Measurements from ENCODE around the gene ADORA2B. TPM values are rescaled to one million over a fixed set of nuclear protein-coding genes. Genes with fewer than 3 reads are reported as not detected.
"Not testable (repeated sequence)": the region's sequence is repeated elsewhere in the genome, so short reads cannot be mapped to it uniquely, and the experiment has no call there.

The ADORA2B gene
- polyA plus RNA-seq, 1 donor = 3.7 TPM

DNA sequence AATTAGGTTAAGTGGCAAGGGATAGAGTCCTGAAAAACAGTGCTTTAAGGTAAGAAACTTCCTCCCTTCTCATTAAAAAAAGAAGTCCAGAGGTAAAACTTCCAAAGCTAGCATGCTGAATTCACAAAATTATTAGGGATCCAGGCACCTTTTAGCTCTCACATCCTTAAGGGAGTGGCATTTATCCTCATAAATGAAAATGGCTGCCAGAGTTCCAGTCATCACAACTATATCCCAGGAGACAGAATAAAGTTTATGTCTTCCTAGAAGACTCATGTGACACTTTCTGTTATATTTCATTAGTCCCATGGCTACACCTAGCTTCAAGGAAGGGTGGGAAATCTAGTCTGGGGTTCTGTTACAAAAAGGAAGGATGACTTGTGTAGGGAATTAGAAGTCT, 23.3 kb upstream of the ADORA2B start:
- no peak for DNase-seq (ENCODE audit: low read depth)

DNA sequence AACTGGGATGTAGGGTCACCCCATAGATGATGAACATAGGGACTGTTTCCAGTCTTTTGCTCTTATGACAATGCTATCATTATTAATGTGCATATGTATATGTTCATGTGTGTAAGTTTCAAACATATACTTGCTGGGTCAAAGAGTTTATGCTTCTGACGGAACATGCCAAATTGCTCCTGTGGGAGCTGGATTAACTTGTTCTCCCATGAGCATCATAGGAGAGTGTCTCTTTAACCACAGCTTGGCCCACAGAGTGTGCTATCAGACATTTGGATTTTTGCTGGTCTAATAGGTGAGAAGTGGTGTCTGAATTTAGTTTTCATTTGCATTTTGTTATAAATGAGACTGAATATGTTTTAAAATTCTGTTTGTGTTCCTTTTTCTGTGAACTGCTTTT, 22.3 kb upstream of the ADORA2B start:
- DNase-seq (ENCODE audit: low read depth) = no peak

DNA sequence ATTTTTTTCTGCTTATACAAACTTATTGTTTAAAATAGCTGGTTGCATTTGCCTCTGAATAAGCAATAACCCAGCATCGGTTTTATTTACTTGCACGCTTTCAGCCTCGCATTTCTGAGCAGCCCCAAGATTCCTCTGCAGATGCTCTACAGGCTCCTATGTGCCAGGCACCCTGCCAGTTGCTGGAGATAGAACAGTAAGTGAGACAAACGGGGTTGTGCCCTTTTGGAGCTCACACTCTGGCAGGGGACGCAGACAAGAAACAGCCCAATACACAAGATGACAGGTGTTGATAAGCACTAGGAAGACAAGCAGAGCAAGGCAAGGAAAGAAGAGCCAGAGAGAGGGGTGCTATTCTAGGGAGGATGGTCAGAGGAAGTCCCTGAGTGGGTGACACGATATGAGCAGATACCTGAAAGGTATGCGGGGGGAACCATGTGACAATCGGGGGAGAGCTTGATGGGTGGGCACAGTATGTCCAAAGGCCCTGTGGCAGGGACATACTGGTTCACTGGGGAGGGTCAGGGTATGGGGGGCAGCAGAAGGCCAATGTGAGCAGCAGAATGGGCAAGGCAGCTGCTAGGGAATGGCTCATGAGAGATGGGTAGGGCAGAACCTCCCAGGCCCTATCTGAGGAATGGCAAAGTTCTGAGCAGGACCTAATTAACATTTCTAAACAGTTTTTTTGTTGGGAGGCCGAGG, 18.7 kb upstream of the ADORA2B start:
- DNase-seq (ENCODE audit: low read depth) = no peak

DNA sequence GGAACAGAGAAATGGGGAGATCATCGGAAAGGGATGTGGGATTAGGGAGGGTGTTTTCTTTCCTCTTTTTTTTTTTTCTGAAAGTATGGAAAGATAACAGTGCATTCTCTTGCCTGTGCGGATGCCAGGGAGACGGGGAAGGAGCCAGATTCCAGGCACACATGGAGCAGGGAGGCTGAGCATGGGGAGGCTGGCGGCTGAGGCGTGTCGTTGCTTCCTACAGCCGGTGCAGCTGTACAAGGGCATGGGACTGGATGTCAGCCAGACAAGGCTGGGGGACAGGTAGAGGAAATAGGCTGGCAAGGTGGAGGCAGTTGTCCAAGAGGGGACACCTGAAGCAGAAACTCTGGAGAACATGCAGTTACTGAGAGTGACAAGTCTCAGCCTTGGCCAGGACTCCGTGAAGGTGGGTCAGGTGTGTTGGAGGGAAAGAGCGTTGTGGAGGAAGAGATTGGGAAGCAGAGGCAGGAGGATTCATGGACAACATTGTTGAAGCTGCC, 16.6 kb upstream of the ADORA2B start:
- DNase-seq (ENCODE audit: low read depth) = no peak

DNA sequence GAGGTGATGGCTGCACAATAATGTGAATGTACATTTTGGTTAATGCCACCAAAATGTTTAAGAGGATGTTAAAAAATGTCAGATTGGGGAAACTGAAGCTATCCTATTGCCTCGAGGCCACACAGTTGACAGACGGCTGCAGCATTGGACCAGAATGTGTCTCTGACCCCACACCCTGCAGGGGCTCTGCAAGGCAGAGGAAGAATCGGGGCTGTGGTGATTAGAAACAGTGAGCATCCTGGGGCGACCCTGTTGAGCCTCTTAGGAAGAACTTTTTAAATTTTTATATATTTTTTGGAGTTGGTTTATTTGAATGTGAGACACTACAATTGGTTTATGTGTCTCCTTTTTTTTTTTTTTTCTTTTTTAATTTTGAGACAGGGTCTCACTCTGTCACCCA, 15.0 kb upstream of the ADORA2B start:
- no peak for DNase-seq (ENCODE audit: low read depth)

DNA sequence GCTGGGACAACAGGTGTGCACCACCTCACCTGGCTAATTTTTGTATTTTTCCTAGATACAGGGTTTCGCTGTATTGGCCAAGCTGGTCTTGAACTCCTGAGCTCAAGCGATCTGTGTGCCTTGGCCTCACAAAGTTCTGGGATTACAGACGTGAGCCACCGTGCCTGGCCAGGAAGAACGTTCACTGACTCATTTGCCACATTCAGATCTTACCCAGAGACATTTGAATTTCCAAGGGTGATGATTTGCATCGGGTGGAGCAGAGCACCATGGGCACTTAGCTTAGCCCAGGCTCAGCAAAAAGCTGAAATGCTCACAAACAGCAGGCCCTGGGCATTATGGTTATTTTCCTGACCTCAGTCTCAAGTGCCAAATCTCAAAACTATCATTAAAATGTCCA, 14.5 kb upstream of the ADORA2B start:
- DNase-seq (ENCODE audit: low read depth) = no peak

DNA sequence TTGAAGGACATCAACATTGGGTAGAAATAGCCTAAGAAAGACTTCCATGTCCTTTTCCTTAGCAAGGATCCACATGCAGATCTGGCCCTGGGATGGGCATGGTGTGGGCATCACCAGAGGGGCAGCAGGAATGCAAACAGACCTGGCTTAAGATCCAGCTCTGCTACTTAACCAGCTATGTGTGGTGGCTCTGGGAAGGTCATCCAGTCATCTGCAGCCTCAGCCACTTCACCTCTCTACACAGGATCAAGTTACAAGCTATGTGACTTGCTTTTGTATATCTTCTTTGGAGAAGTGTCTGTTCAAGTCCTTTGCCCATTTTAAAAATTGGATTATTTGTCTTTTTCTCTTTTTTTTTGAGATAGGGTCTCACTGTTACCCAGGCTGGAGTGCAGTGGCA, 13.5 kb upstream of the ADORA2B start:
- DNase-seq (ENCODE audit: low read depth) = no peak

DNA sequence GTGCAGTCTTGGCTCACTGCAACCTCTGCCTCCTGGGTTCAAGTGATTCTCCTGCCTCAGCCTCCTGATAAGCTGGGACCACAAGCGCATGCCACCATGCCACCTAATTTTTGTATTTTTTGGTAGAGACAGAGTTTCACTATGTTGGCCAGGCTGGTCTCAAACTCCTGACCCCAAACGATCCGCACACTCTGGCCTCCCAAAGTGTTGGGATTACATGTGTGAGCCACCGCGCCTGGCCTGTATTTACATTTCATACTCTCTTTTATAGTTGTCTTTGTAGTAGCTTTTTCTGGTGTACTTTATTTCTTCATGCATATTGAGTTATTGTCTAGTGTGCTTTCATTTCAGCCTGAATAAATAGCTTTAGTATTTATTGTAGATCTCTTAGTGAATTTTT, 10.1 kb upstream of the ADORA2B start:
- no peak for DNase-seq (ENCODE audit: low read depth)

DNA sequence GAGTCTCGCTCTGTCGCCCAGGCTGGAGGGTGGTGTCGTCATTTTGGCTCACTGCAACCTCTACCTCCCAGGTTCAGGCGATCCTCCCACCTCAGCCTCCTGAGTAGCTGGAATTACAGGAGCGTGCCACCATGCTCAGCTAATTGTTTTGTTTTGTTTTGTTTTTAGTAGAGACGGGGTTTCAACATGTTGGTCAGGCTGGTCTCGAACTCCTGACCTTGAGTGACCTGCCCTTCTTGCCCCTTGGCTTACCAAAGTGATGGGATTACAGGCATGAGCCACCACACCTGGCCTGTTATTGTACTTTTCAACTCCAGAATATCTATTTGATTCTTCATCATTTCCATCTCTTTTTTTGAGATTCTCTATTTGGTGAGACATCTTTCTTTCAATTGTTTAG, 9.0 kb upstream of the ADORA2B start:
- no peak for DNase-seq (ENCODE audit: low read depth)

DNA sequence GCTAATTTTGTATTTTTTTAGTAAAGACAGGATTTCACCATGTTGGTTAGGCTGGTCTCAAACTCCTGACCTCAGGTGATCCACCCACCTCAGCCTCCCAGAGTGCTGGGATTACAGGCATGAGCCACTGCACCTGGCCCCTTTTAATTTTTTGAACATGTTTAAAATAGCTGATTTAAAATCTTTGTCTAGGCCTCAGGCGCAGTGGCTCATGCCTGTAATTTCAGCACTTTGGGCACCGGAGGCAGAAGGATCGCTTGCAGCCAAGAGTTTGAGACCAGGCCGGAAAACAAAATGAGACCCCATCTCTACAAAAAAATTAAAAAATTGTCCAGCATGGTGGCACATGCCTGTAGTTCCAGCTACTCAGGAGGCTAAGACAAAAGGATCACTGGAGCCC, 8.4 kb upstream of the ADORA2B start:
- DNase-seq (ENCODE audit: low read depth) = not testable (repeated sequence)

DNA sequence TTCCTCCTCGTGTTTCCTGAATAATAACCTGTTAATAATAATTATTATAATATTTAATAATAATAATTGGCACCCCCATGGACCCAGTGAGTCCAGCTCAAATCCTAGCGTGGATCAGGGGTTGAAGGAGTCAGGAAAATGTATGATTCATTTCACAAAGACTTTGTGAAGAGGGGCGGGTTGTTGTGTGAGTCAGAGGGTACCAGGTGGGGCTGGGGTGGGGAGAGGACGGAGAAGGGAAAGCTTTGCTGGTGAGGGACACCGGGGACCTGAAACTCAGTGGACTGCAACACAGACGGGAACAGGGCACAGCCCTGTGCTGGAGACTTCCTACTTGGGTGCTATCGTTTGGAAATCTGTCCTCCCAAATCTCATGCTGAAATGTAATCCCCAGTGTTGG, 3.1 kb upstream of the ADORA2B start:
- DNase-seq (ENCODE audit: low read depth) = no peak

DNA sequence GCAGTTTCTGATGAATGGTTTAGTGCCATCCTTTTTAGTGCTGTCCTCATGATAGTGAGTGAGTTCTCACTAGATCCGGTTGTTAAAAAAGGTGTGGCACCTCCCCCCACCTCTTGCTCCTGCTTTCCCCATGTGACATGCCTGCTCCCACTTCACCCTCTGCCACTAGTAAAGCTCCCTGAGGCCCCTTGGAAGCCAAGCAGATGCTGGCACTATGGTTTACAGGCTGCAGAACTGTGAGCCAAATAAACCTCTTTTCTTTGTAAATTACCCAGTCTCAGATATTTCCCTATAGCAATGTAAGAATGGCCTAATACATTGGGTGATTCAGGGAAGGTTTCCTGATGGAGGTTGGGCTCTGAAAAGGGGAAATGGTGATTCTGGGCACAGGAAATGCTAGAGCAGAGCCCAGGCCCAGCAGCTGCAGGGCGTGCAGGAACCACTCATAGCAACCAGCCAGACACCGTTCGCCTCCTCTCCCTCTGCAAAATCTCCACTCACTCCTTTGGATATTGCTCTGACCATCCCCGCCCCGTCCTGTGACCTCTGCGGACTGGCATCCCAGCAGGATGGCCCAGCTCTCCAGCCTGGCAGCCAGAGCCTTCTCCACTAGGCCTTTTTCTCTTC, 2.6 kb upstream of the ADORA2B start:
- no peak for DNase-seq (ENCODE audit: low read depth)

DNA sequence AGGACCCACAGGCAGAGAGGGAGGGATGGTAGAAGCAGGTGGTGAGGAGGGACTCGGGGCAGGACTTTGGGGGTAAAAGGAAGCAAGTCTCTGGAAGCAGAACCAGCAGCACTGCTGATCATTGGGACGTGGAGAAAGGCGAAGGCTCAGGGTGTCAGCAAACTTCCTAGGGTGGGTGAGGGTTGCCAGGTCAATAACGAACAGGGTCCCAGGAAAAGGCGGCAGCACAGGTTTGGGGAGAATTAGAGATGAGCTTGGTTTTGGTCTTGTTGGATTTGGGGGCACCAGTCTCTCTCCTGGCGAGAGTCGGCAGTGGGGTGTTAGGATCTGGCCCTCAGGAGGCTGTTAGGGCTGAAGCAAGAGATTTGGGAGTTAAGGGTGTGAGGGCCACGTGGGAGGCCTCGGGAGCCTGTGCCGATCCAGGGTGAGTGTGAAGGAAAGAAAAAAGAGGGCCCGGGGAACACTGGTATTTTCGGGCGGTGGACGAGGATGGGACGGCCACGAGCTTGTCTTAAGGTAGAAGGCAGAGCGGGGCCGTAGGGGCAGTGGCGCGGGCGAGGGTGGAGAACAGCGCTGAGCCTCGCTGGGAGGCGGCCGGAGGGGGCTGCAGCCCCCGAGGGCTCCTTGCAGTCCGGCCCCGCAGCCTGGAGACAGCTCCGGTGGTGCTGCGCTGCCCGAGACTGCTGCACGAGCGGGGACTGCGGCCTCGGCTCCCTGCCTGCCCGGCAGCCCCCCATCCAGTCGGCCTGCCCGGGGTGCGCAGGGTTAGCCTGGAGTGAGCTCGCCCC, 765 bp upstream of the ADORA2B start:
- DNase-seq (ENCODE audit: low read depth) = no peak

DNA sequence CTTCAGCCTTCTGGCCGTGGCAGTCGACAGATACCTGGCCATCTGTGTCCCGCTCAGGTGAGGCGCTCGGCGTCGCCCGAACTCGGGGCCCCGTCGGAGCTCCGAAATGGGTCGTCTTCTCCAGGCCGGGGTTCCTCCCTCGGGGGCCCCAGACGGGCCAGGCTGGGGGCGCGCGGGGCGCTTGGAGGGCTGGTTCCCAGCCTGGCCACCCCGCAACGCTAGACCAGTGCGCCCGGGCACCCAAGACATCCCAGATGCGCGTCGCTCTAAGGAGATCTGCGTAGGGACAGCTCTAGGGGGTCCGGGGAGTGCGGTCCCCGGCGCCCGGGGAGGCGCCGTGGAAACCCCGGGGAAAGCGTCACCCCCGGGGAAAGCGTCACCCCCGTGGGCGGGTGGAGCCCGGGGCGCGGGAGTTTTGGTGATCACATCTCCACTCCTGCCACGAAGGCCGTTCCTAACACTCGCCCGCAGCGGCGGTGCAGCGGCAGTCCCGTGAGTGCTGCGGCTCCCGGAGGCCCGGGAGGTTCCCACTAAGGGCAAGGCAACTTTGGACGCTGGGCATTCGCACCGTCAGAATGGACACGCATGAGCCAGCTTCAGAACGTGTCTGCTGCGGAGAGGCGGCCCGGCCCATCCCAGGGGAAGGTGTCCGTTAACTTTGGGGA, 729 bp downstream of the ADORA2B start:
- no peak for DNase-seq (ENCODE audit: low read depth)

DNA sequence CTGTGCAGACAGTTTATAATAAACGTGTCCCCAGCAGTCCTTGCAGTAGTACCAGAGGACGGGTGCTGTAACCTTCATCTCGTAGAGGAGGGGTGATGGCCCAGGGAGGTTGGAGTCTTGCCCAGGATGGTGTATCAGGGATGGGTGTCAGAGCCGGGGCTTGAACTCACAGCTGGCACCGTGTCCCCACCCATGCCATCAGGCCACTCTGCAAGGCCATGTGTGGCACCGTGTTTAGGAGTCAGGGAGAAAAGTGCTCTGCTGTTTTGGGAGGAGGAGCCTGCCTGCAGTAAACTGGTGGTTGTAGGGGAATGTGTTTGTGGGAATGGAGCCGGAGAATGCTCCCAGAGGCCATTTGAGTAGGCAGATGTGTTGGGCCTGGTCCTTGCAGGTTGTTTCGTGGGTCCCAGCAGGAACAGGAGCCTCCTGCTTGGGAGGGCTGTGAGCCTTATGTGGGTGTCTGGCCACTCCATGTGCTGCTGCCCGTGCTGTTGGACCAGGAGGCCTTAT, 1.7 kb downstream of the ADORA2B start:
- DNase-seq (ENCODE audit: low read depth) = no peak

DNA sequence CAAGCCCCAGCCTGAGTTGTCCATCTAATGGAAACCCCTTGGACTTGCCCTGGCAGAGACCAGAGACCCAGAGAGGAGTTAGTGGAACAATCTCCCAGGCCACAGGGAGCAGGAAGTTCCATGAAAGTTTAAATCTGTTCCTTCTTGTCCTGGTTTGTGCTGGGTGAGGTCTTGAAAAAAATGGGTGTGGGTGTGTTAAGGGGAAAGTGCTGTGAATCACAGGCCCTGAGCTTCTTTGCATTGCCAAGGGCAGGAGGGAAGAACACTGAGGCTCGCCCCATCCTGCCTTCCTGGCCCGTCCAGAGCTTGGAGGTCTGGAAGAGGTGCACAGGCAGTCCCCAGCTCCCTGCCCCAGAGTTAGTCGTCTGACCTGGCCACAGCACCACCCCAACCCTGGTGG, 2.3 kb downstream of the ADORA2B start:
- DNase-seq (ENCODE audit: low read depth) = no peak

DNA sequence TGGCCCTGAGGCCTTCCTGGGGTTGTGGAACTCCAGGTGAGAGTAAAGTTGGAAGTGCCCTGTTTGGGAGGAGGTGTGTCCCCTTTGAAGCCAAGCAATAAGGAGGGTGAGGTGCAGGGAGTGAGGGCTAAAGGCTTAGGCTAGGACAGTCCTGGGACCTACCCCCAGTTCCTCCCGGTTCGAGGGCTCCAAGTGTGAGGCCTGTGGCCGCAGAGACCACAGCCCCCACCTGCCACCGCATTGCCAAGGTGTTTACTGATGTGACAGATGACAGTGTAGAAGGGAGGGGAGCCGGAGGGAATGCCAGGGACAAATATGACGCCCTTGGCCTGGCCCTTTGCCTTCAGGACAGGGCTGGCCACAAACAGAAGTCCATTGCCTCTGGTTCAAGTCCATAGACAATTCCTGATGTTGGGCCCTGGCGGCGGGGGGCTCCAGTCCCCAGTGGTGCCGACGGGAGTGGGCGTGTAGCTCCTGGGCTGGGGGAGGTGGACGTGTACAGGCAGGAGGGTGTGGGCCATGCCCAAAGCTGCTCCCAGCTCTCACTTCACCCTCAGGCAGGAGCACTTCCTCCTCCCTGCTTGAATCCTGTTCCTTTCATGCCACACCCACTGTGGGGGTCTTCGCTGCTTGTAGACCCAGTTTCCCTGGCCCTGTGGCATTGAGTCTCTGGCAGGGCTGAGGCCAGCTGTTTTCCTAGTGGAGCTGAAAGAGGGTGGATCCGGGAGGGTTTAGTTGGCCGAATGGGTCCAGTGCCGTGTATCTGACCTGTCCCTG, 3.2 kb downstream of the ADORA2B start:
- DNase-seq (ENCODE audit: low read depth) = no peak

DNA sequence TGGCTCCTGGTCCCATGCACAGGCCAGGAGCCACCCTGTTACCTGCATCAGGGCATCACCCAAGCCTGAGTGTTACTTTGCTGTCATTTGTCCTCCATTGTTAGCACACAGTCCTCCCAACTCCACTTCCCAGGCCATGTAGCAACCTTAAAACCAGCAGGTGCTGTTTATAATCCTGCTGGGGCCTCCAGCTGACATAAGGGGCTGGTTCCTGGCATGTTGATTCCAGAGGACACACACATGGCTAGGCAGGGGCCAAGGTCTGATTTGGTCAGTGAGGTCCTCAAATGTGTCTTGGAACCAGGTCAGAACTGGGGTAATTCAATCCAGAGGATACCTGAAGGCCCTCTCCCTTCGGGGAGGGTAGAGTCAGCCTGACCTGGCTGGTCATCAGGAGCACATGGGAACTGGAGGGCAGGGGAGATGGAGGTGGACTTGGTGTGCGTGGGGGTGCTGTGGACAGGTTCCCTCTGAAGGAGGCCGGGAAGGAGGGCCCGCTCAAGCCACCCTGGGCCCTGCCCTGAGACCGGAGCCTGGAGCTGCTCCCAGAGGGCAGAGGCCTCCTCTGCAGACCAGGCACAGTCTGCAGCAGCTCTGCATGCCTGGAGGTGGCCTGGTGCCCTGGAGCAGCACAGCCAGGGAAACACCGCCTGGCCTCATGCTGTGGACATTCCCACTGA, 6.6 kb downstream of the ADORA2B start:
- no peak for DNase-seq (ENCODE audit: low read depth)

DNA sequence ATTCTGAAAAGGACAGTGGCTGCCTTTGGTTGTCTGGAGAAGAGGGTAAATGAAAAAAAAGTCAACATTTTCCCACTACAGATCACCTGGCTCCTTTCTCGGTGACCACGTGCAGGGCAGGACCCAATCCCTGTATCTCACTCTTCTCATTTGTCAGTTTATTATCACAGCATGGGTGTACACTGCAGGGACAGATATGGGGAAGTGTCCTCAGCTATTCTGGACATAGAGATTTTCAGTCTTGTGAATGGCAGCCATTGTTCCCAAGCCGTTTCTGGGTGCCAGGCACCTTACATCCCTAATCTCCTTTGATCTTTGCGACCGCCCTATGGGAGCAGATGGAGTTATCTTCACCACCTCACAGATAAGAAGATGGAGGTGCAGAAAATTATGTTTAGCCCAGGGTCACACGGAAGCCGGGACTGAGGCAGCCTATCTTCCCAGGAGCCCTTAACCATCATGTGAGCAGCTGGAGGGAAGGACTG, 7.2 kb downstream of the ADORA2B start:
- no peak for DNase-seq (ENCODE audit: low read depth)

All from forelimb muscle (tissue), 1 donor.